ENCODE data around the gene SLC25A47. TPM values are rescaled to one million over a fixed set of nuclear protein-coding genes. Genes with fewer than 3 reads are reported as not detected.

SLC25A47 gene
- total RNA-seq, 4 donors from 2014 or later, result not detected

DNA sequence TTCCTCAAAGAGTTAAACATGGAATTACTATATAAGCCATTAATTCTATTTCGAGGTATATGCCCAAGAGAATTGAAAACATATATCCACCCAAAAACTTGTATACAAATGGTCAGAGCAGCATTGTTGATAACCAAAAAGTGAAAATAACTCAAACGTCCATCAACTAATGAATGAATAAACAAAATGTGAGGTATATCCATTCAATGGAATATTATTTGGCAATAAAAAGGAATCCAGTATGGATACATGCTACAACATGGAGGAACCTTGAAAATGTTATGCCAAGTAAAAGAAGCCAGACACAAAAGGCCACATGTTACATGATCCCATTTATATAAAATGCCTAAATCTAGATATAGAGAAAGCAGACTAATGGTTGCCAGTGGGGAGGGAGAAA lies 36.0 kb downstream of the SLC25A47 start:
- TF ChIP-seq, protein P1, sequence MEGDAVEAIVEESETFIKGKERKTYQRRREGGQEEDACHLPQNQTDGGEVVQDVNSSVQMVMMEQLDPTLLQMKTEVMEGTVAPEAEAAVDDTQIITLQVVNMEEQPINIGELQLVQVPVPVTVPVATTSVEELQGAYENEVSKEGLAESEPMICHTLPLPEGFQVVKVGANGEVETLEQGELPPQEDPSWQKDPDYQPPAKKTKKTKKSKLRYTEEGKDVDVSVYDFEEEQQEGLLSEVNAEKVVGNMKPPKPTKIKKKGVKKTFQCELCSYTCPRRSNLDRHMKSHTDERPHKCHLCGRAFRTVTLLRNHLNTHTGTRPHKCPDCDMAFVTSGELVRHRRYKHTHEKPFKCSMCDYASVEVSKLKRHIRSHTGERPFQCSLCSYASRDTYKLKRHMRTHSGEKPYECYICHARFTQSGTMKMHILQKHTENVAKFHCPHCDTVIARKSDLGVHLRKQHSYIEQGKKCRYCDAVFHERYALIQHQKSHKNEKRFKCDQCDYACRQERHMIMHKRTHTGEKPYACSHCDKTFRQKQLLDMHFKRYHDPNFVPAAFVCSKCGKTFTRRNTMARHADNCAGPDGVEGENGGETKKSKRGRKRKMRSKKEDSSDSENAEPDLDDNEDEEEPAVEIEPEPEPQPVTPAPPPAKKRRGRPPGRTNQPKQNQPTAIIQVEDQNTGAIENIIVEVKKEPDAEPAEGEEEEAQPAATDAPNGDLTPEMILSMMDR (IDR thresholded peaks at IDR 0.05; ENCODE audit: low read depth), result no peak

DNA sequence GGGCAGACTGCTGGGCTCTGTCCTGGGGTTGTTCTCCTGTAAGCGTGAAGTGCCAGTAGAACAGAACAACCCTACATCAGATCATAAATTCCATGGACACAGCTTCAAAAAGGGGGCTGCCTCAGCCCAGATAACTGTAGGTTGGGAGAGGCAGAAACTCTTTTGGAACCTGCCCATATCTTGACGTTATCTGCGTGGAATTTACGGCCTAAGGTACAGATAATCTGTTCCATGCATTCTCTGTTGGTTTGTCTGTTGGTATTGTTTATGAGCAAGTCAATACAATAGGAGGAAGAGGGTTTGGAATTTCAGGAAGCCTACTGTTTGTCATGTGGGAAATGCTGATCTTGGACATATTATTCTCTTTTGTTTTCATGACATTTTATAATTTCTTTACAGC lies 36.7 kb downstream of the SLC25A47 start:
- TF ChIP-seq, protein P1 (IDR thresholded peaks at IDR 0.05; ENCODE audit: low read depth), result no peak

DNA sequence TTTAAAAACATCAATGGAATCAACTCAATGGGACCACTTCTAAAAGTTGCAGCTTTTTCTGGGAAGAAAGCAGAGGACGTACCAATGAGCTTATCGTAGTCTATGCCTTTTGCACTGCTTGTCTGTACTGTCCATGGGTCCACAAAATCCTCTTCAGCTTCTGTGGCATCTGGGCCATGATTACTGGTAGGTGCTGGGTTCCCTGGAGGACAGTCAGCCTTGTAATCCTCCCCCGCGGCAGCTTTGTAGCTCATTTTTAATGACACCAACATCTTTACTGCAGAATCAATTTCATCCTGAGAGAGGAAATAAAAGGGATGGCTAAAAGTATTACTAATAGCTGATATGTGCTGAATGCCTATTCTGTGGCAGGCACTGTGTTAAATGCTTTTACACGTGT lies 38.5 kb downstream of the SLC25A47 start:
- TF ChIP-seq, protein P1 (IDR thresholded peaks at IDR 0.05; ENCODE audit: low read depth), result no peak

DNA sequence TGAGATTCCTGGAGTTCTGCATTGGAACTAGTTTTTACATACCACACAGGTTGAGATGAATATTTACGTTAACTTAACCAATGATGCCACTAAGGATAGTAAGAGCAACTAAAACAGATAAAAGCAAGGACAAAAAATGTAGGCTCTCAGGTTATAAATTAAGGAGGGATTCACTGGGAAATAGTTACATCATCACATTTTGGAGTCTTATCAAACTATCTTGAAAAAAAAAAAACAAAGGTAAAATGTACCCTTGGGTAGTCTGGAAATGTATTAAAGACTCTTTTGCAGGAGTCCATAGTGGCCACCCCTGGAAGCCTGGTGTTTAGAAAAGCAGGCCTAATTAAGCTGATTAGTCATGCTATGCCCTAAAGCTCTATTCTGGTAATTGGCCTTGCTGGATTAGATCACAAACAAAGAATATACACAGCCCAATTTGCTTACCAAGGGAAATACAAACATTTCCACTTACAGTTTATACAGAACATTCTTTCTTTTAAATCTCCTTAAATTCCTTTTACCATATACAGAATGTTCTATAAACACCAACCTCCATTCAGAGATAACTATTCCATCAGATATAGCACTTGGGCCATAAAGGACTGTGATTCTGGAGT lies 39.3 kb downstream of the SLC25A47 start:
- TF ChIP-seq, protein P1 (IDR thresholded peaks at IDR 0.05; ENCODE audit: low read depth), result no peak

DNA sequence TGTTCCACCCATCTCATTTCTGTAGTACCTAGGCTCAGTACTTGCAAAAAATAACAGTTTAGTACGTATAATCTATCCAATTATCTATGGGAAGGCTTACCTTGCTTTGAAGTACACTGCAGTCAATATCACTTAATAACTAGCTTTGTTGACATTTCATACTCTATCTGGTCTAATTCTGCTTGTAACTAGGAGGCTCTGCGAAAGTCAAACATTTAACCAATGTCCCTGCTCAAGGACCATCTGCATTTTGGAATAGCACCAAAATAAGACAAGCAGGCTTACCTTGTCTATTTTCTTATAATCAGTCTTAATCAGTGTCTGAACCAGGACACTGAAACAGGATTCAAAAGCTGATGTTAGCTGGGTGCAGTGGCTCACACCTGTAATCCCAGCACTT lies 39.9 kb downstream of the SLC25A47 start:
- TF ChIP-seq, protein P1 (IDR thresholded peaks at IDR 0.05; ENCODE audit: low read depth), result no peak

DNA sequence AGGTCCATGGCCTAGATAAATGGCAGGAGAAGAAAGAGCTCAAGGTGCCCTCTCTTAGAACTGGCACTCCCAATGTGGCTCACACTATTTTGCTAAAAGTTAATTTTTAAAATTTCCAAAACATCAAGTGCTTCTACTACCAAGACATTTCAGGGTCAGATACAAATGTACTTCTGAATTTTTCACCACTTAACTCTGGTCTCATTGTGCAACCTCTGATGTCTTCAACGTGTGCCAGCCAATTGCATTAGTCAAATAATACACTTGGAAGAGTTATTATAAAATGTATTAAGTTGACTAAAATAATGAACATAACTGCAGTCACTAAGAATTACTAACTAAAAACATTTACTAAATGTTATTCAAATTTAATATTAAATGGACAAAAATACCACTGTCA lies 41.3 kb downstream of the SLC25A47 start:
- TF ChIP-seq, protein P1 (IDR thresholded peaks at IDR 0.05; ENCODE audit: low read depth), result no peak

DNA sequence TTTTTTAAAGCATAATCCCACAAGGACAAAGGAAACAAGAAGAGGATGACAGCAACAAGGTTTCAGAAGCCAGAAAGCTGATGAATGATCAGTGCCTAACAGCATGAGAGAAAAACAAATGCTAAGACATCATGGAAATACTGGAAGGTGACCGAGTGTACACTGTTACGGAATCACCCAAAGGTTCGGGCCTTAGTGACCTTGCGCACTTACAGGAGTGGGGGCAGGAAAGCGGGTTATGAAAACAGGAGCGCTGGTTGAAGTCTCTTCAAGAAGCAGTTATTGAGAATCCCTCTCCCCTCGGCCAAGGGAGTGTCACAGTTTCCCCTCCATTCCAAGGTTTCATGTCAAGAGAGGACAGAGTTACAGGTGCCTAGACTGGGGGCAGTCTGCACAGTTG lies 42.6 kb downstream of the SLC25A47 start:
- TF ChIP-seq, protein P1 (IDR thresholded peaks at IDR 0.05; ENCODE audit: low read depth), result no peak
